ENCODE results near the gene RAB36. TPM values are rescaled to one million over a fixed set of nuclear protein-coding genes. Genes with fewer than 3 reads are reported as not detected.

RAB36 gene
- total RNA-seq, 2 experiments from 2014 or later = 0.41 to 3.0 TPM

GRCh38 chr22:23207729-23208393 lies 62.6 kb downstream of the RAB36 start:
- intact Hi-C loops (cut with micrococcal nuclease; ENCODE audit: unreplicated experiment) = loop anchor here (1.0 to 2.0 kb wide), 3 partner anchors 12 to 61 kb away; no protein-coding TSS in a partner anchor
- peak; percentile 92 for DNase-seq (ENCODE audit: low spot score)
- Histone ChIP-seq H3K9me2 (ENCODE audit: insufficient read depth, low read length) (no peaks in the 10 kb centered on the region), H4K20me1 (ENCODE audit: insufficient read depth, low read length) (0 out of 2 replicates have a peak, but pooled peaks cover 6% of the 10 kb centered on the region), H2AFZ (ENCODE audit: low read length) (no peak overlapping the region), H3K27ac (ENCODE audit: low read depth, low read length, poor library complexity, severe bottlenecking) (peak overlapping the region; percentile 82), H3K4me3 (ENCODE audit: low read depth, low read length, poor library complexity, severe bottlenecking) (peak overlapping the region; percentile 21), H3K9me3 (ENCODE audit: low read length) (no peaks in the 10 kb centered on the region), H3K36me3 (ENCODE audit: insufficient read depth, low read length) (peaks cover 25% of the 10 kb centered on the region), H3K79me2 (ENCODE audit: insufficient read depth, low read depth, low read length) (peaks cover 14% of the 10 kb centered on the region; the same call in 1 of the 2 replicates), H3K4me2 (ENCODE audit: low read length) (peak overlapping the region; percentile 59), H3K4me1 (ENCODE audit: insufficient read depth, low read length, poor library complexity, severe bottlenecking) (peaks cover 66% of the 10 kb centered on the region)
- ChIA-PET CTCF (ENCODE audit: unreplicated experiment) (interaction anchor here (1.0 to 2.3 kb wide), 2 partner anchors 9 to 11 kb away, joined by 3 to 8 read pairs; no protein-coding TSS in a partner anchor), POLR2A (interaction anchor here (0.7 kb wide), 1 partner anchor 1225 kb away, joined by 3 read pairs; no protein-coding TSS in a partner anchor)
- TF ChIP-seq CTCF (conservative IDR thresholded peaks at IDR 0.05; ENCODE audit: low read length) = no peak
- no peak for TF ChIP-seq EZH2phosphoT487 (IDR thresholded peaks at IDR 0.05; ENCODE audit: borderline replicate concordance, low read depth, low read length)
- BruUV-seq (replicated peaks) = no TSS peak

DNA sequence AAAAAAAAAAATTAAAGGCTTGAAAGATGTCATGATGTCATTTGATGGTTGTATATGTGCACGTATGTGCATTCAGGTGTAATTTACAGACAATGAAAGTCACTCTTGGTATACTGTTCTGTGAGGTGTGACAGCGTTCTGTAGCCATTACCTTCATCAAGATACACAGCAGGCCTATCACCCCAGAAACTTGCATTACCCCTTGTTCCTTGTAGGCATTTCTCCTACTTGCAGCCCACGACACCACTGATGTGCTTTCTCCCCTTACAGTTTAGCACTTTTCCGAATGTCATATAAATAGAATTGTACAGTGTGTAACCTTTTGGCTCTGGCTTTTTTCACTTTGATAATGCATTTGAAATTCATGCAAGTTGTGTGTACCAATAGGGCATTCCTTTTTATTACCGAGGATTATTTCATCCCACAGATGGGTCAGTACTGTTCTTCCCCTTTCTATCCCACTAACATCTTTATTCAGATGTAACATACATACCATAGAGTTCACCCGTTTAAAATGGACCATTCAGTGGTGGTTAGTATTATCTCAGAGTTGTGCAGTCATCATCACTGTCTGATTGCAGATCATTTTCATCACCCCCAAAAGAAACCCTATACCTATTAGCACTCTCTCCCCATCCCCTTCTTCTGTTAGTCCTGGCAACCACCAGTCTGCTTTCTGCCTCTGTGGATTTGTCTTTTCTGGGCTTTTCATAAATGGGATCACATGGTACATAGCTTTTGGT lies 65.3 kb downstream of the RAB36 start:
- no peaks in the 10 kb centered on the region for H3K9me2 ChIP-seq (ENCODE audit: insufficient read depth, low read length)
- no peak overlapping the region for H3K4me3 ChIP-seq (ENCODE audit: low read depth, low read length, poor library complexity, severe bottlenecking)
- BruUV-seq (replicated peaks) = no TSS peak
- H2AFZ ChIP-seq (ENCODE audit: low read length) = no peak overlapping the region
- H3K4me2 ChIP-seq (ENCODE audit: low read length) = peak overlapping the region; percentile 29
- no peaks in the 10 kb centered on the region for H3K9me3 ChIP-seq (ENCODE audit: low read length)
- intact Hi-C loops (cut with micrococcal nuclease; ENCODE audit: unreplicated experiment) = no loop called here
- ChIA-PET POLR2A (interaction anchor here (1.5 to 1.7 kb wide), 2 partner anchors 9 to 57 kb away, joined by 3 to 7 read pairs; no protein-coding TSS in a partner anchor), CTCF (ENCODE audit: unreplicated experiment) (no interaction called here)
- H3K27ac ChIP-seq (ENCODE audit: low read depth, low read length, poor library complexity, severe bottlenecking) = peak overlapping the region; percentile 15
- TF ChIP-seq EZH2phosphoT487 (IDR thresholded peaks at IDR 0.05; ENCODE audit: borderline replicate concordance, low read depth, low read length) = no peak
- no peak for TF ChIP-seq CTCF (conservative IDR thresholded peaks at IDR 0.05; ENCODE audit: low read length)
- peaks cover 18% of the 10 kb centered on the region; the same call in 1 of the 2 replicates for H3K79me2 ChIP-seq (ENCODE audit: insufficient read depth, low read depth, low read length)
- peaks cover 8% of the 10 kb centered on the region for H3K36me3 ChIP-seq (ENCODE audit: insufficient read depth, low read length)
- DNase-seq (ENCODE audit: low spot score) = no peak
- peaks cover 71% of the 10 kb centered on the region for H3K4me1 ChIP-seq (ENCODE audit: insufficient read depth, low read length, poor library complexity, severe bottlenecking)
- no peaks in the 10 kb centered on the region for H4K20me1 ChIP-seq (ENCODE audit: insufficient read depth, low read length)
